ENCODE results near the gene DNAJB13.
"Not testable (repeated sequence)": the region's sequence is repeated elsewhere in the genome, so short reads cannot be mapped to it uniquely, and the experiment has no call there.

Gene DNAJB13

DNA sequence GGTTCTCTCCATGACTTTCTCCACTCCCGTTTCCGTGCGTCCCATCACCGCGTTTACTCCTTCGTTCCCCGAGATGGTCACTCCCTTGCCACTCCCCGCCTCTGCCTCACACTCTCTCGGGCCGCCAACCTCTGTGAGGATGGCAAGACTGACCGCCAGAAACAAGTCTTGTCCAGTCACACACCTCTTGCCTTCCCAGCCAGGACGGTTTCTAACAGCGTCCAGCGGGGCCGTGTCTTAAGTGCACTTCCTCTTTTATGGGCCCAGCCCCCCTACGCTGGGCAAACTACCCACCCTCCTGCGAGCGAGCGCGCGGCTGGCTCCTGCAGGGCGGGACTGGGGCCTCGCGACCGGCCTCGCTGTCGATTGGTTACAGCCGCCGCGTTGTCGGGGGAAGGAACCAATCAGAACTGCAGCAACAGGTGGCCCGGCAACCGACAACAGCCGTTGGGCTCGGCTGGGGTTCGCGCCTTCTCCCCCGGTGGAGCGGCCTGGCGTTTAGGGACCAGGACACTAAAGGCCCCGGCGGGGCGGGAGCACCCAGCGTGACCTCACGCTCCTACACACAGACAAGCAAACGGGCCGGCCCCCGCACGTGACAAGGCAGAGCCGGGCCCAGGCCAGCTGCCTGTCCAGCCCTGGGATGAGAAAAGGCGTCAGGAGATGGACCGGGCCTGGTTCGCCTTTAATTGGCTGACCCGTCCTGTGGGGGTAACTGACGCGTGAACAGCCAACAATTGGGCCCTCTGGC is 32.3 kb downstream of the DNAJB13 start:
- peaks cover 6% of the 10 kb centered on the region for H3K36me3 ChIP-seq (ENCODE audit: control insufficient read depth, insufficient read depth, low read length)
- peak overlapping the region; percentile 80 for H3K27ac ChIP-seq (ENCODE audit: low read depth, low read length)
- peak overlapping the region; percentile 72 for H3K9ac ChIP-seq (ENCODE audit: low read length)
- no peaks in the 10 kb centered on the region for H3K4me1 ChIP-seq (ENCODE audit: control insufficient read depth, insufficient read depth, low read length)
- H3K4me3 ChIP-seq (ENCODE audit: low read length) = peak overlapping the region; percentile 83
- H3K27me3 ChIP-seq (ENCODE audit: control insufficient read depth, insufficient read depth, low read length) = no peaks in the 10 kb centered on the region

DNA sequence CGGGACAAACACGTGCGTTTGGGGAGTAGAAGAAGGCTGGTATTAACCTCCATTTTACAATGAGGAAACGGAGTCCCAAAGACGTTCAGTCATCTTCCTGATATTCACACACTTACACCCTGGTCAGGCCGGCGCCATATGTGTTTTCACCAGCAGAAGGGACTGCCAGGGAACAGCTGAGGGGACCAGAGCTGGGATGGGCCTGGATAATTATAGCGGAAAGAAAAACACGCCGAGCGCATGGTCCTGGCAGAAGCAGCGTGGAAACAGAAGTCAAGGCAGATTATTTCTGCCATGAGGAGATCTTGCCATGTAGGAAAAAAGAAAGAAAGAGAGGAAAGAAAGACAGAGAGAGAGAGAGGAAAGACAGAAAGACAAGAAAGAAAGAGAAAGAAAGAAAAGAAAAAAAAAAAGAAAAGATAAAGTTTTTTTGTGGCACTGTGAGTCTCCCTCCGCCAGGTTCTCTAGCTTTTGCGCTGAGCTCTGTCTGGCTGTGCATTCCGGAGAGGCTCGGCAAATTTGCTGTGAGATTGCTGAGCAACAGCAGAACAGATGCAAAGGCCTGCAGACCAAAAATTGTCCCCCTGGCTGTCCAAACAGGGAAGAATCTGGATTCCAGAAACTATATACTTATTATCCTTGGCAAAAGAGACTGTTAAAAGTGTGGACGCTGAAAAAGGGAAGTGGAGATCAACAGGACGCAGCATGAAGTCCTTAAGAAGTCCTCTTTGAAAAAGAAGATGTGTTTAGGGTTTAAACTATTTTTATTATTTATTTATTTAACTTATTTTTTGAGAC is 33.1 kb downstream of the DNAJB13 start:
- no peak overlapping the region for H3K9ac ChIP-seq (ENCODE audit: low read length)
- H3K36me3 ChIP-seq (ENCODE audit: control insufficient read depth, insufficient read depth, low read length) = peaks cover 2% of the 10 kb centered on the region
- H3K4me1 ChIP-seq (ENCODE audit: control insufficient read depth, insufficient read depth, low read length) = no peaks in the 10 kb centered on the region
- no peaks in the 10 kb centered on the region for H3K27me3 ChIP-seq (ENCODE audit: control insufficient read depth, insufficient read depth, low read length)
- peak overlapping the region; percentile 80 for H3K27ac ChIP-seq (ENCODE audit: low read depth, low read length)
- H3K4me3 ChIP-seq (ENCODE audit: low read length) = peak overlapping the region; percentile 83

- H3K4me1 ChIP-seq (ENCODE audit: control insufficient read depth, insufficient read depth, low read length); H3K9ac ChIP-seq (ENCODE audit: low read length); H3K27ac ChIP-seq (ENCODE audit: low read depth, low read length); H3K4me3 ChIP-seq (ENCODE audit: low read length); H3K36me3 ChIP-seq (ENCODE audit: control insufficient read depth, insufficient read depth, low read length); H3K27me3 ChIP-seq (ENCODE audit: control insufficient read depth, insufficient read depth, low read length): not testable (repeated sequence)
Measured at GRCh38 chr11:73985661-73986060, 34.8 kb downstream of the DNAJB13 start.

- H3K4me3 ChIP-seq (ENCODE audit: low read length) = no peak overlapping the region
- H3K9ac ChIP-seq (ENCODE audit: low read length) = no peak overlapping the region
- H3K27ac ChIP-seq (ENCODE audit: low read depth, low read length) = no peak overlapping the region
- no peaks in the 10 kb centered on the region for H3K4me1 ChIP-seq (ENCODE audit: control insufficient read depth, insufficient read depth, low read length)
- H3K27me3 ChIP-seq (ENCODE audit: control insufficient read depth, insufficient read depth, low read length) = no peaks in the 10 kb centered on the region
- H3K36me3 ChIP-seq (ENCODE audit: control insufficient read depth, insufficient read depth, low read length) = no peaks in the 10 kb centered on the region
Measured at GRCh38 chr11:73988227-73988626, 37.4 kb downstream of the DNAJB13 start.

DNA sequence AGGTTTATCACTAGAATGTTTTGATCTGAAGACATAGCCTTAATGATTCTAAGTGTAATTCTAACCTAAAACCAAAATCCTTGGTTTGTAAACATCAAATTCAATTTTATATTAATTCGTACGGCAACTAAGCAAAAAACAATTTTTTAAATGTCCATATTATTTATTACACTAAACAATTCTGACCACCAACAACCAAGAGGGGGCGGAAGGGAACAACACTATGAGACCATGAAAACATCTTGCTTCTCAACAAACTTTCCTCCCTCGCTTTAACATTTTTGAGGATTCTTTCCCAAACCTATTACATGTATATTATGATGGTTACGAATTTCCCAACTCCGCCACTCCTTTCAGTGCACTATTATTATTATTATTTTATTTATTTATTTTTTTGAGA is 38.3 kb downstream of the DNAJB13 start:
- no peaks in the 10 kb centered on the region for H3K27me3 ChIP-seq (ENCODE audit: control insufficient read depth, insufficient read depth, low read length)
- H3K36me3 ChIP-seq (ENCODE audit: control insufficient read depth, insufficient read depth, low read length) = no peaks in the 10 kb centered on the region
- no peak overlapping the region for H3K9ac ChIP-seq (ENCODE audit: low read length)
- H3K4me1 ChIP-seq (ENCODE audit: control insufficient read depth, insufficient read depth, low read length) = no peaks in the 10 kb centered on the region
- H3K4me3 ChIP-seq (ENCODE audit: low read length) = no peak overlapping the region
- H3K27ac ChIP-seq (ENCODE audit: low read depth, low read length) = no peak overlapping the region

DNA sequence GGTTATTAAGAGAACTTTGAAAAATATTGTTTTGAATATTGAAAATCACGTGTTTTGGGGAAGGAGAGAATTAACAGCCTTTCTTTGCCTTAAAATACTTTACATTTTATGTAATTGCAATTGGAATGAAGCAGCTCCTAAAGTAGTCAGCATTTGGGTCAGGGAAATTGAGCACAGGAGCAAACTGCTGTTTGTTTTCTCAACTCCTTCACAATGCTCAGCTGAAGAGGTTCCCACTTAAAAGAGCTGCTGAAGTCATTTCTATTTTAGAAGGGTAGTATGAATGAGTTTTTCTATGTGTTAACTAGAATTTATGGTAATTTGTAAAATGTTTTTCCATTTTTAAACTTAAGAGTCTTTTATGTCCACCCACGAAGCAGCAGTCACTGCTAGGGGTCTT is 39.9 kb downstream of the DNAJB13 start:
- Histone ChIP-seq H3K4me1 (ENCODE audit: control insufficient read depth, insufficient read depth, low read length) (no peaks in the 10 kb centered on the region), H3K9ac (ENCODE audit: low read length) (no peak overlapping the region), H3K4me3 (ENCODE audit: low read length) (no peak overlapping the region)

DNA sequence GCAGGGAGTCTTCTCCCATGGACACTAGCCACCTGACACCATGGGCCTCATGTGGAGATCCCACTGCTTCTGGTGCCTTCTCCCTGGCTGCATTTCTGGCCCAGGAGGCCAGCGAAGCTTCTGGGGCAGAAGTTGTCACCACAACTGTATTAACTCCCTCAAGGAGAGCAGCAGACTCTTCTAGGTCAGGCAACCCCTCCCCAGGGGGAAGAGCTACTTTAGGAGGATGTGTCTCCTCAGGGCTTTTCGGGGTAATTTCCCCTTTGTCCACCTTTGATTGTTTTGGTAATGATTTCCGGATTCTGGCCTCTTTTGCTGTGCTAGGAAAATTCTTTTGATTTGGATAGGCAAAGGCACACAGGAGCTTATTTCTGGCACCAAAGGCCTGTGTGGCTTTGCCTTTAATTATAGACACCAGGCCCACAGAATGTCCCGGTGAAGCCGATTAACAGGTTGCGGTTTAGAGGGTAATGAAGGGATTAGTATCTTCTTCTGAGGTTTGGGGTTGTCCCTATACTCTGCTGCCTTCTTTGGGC is 40.7 kb downstream of the DNAJB13 start:
- no peaks in the 10 kb centered on the region for H3K27me3 ChIP-seq (ENCODE audit: control insufficient read depth, insufficient read depth, low read length)
- H3K9ac ChIP-seq (ENCODE audit: low read length) = no peak overlapping the region
- H3K4me1 ChIP-seq (ENCODE audit: control insufficient read depth, insufficient read depth, low read length) = no peaks in the 10 kb centered on the region
- no peak overlapping the region for H3K27ac ChIP-seq (ENCODE audit: low read depth, low read length)
- no peaks in the 10 kb centered on the region for H3K36me3 ChIP-seq (ENCODE audit: control insufficient read depth, insufficient read depth, low read length)
- no peak overlapping the region for H3K4me3 ChIP-seq (ENCODE audit: low read length)

More for the DNA sequence above, 39.9 kb downstream of the DNAJB13 start:
- Histone ChIP-seq H3K36me3 (ENCODE audit: control insufficient read depth, insufficient read depth, low read length) (no peaks in the 10 kb centered on the region), H3K27ac (ENCODE audit: low read depth, low read length) (no peak overlapping the region), H3K27me3 (ENCODE audit: control insufficient read depth, insufficient read depth, low read length) (no peaks in the 10 kb centered on the region)

DNA sequence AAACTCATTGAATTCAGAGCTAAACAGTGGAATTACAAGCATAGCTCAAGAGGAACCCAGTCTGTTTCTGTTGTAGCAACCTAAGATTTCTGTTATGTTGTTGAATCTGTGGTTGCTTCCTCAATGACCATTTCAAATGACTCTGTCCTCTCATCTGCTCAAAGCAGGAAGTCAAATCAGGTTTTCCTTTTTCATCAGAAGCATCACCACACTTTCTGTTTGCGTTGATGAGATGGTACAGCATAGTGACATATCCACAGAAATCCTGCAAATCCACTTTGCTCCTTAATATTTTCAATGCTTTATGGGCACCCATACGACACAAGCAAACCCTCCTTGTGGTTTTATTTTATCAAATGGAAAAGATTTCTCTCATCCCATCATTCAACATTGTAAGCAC is 44.4 kb downstream of the DNAJB13 start:
- Histone ChIP-seq H3K4me3 (ENCODE audit: low read length) (no peak overlapping the region), H3K27ac (ENCODE audit: low read depth, low read length) (no peak overlapping the region), H3K27me3 (ENCODE audit: control insufficient read depth, insufficient read depth, low read length) (no peaks in the 10 kb centered on the region)

GRCh38 chr11:73995731-73996130 is 44.9 kb downstream of the DNAJB13 start:
- Histone ChIP-seq H3K27me3 (ENCODE audit: control insufficient read depth, insufficient read depth, low read length) (no peaks in the 10 kb centered on the region), H3K4me3 (ENCODE audit: low read length) (no peak overlapping the region), H3K36me3 (ENCODE audit: control insufficient read depth, insufficient read depth, low read length) (no peaks in the 10 kb centered on the region), H3K9ac (ENCODE audit: low read length) (no peak overlapping the region), H3K4me1 (ENCODE audit: control insufficient read depth, insufficient read depth, low read length) (no peaks in the 10 kb centered on the region), H3K27ac (ENCODE audit: low read depth, low read length) (no peak overlapping the region)

More for the DNA sequence above, 44.4 kb downstream of the DNAJB13 start:
- no peaks in the 10 kb centered on the region for H3K36me3 ChIP-seq (ENCODE audit: control insufficient read depth, insufficient read depth, low read length)
- no peak overlapping the region for H3K9ac ChIP-seq (ENCODE audit: low read length)
- H3K4me1 ChIP-seq (ENCODE audit: control insufficient read depth, insufficient read depth, low read length) = no peaks in the 10 kb centered on the region

DNA sequence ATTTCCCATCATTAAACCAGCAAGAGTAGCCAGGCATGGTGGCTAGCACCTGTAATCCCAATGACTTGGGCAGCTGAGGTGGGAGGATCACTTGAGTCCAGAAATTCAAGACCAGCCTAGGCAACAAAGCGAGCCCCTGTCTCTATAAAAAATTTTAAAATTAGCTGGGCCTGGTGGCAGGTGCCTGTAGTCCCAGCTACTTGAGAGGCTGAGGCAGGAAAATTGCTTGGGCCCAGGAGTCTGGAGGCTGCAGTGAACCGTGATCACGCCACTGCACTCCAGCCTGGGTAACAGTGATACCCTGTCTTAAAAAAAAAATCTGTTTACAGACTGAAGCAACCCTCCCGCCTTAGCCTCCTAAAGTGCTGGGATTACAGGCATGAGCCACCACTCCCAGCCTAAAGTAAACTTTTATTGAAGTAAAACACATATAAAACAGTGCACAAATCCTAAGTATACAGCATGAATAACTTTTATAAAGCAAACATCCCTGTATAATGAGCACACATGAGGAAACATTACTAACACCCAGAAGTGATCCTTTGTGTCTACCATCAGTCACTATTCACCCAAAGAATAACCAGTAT is 45.4 kb downstream of the DNAJB13 start:
- no peaks in the 10 kb centered on the region for H3K4me1 ChIP-seq (ENCODE audit: control insufficient read depth, insufficient read depth, low read length)
- no peaks in the 10 kb centered on the region for H3K27me3 ChIP-seq (ENCODE audit: control insufficient read depth, insufficient read depth, low read length)
- no peak overlapping the region for H3K4me3 ChIP-seq (ENCODE audit: low read length)
- no peaks in the 10 kb centered on the region for H3K36me3 ChIP-seq (ENCODE audit: control insufficient read depth, insufficient read depth, low read length)
- H3K9ac ChIP-seq (ENCODE audit: low read length) = no peak overlapping the region
- H3K27ac ChIP-seq (ENCODE audit: low read depth, low read length) = no peak overlapping the region

DNA sequence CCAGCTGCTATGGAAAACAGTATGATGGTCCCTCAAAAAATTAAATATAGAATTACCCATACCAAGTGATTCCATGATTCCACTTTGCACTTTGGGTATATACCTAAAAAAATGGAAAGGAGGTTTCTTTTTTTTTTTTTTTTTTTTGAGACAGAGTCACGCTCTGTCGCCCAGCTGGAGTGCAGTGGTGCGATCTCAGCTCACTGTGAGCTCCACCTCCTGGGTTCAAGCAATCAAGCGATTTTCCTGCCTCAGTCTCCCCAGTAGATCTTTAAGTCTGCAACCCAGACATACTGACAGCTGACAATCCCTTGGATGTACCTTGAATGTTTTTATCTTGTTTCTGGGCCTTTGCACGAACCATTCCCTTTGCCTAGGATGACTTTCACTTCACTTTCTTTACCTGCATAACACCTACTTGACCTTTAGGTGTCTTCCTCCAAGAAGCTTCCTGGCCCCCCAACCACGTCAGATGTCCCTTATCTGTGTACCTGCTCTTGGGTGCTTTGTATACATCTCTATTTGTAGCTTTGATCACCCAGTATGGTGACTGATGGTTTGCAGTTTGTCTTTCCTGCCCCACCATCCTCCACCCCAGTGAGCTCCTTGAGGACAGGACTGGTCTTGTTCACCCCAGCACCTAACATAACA is 46.4 kb downstream of the DNAJB13 start:
- no peak overlapping the region for H3K4me3 ChIP-seq (ENCODE audit: low read length)
- no peaks in the 10 kb centered on the region for H3K4me1 ChIP-seq (ENCODE audit: control insufficient read depth, insufficient read depth, low read length)

More for the DNA sequence above, 46.4 kb downstream of the DNAJB13 start:
- no peak overlapping the region for H3K27ac ChIP-seq (ENCODE audit: low read depth, low read length)
- H3K27me3 ChIP-seq (ENCODE audit: control insufficient read depth, insufficient read depth, low read length) = no peaks in the 10 kb centered on the region
- H3K36me3 ChIP-seq (ENCODE audit: control insufficient read depth, insufficient read depth, low read length) = no peaks in the 10 kb centered on the region
- no peak overlapping the region for H3K9ac ChIP-seq (ENCODE audit: low read length)

Measured in rectal smooth muscle tissue (tissue), 1 donor.